ENCODE measurements around the gene TSC2.

TSC2 gene

DNA sequence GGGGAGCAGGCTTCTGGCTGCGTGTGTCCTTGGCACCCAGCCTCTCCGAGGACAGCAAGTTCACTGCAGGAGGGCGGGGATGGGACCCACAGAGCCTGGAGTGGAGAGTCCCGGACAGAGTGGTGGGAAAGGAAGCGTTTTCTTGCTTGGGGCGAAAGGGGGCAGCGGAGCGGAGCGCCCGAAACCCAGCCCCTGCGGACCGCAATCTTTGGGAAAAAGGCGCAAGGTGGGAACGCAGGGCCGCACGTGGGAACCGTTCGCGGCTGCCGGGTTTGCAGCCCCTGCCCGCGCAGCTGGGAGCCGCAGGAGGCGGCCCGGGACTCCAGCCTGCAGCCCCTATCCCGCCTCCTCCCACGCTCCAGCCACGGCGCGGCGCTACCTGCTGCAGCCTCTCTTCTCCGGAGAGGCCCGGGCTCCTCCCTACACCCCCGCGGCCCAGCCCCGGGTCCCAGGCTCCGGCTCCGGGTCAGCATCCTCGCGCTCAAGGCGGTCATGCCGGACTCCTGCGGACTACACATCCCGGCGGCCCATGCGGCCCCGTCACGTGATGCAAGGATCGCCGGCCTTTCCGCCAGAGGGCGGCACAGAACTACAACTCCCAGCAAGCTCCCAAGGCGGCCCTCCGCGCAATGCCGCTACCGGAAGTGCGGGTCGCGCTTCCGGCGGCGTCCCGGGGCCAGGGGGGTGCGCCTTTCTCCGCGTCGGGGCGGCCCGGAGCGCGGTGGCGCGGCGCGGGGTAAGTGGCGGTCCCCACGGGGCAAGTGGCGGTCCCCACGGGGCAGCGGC, at the start of gene TSC2, which contains the start of gene NTHL1:
TSC2 (plus strand) TSS at position 656 of the 786 bp plus-strand sequence. CDS start 631 bp downstream, outside the sequence.
NTHL1 (minus strand) TSS at position 505 of the 786 bp plus-strand sequence; CDS start at position 494, 11 bp downstream.
- peak; percentile 92 to 97 for DNase-seq

DNA sequence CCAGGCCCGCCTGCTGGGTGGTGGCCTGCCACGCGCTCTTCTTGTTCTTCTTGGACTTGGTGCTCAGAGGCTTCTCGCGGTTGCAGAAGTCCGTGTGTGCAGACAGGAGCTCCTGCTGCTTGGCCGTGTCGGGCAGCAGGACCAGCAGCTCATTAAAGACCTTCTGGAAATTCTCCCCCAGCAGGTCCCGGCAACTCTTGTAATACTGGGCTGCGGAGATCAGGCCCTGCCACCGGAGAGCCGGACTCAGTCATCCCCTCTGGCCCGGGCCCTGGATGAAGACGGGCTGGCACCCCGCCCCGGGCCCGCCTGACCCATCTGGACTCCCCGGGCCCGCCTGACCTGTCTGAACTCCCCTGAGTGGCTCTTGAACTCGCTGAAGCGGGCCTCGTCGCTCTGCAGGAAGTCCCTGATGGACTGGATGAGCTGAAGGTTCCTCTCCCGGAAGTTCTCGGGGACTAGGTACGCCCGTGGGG, 49.4 kb upstream of the TSC2 start:
- no peak for DNase-seq

DNA sequence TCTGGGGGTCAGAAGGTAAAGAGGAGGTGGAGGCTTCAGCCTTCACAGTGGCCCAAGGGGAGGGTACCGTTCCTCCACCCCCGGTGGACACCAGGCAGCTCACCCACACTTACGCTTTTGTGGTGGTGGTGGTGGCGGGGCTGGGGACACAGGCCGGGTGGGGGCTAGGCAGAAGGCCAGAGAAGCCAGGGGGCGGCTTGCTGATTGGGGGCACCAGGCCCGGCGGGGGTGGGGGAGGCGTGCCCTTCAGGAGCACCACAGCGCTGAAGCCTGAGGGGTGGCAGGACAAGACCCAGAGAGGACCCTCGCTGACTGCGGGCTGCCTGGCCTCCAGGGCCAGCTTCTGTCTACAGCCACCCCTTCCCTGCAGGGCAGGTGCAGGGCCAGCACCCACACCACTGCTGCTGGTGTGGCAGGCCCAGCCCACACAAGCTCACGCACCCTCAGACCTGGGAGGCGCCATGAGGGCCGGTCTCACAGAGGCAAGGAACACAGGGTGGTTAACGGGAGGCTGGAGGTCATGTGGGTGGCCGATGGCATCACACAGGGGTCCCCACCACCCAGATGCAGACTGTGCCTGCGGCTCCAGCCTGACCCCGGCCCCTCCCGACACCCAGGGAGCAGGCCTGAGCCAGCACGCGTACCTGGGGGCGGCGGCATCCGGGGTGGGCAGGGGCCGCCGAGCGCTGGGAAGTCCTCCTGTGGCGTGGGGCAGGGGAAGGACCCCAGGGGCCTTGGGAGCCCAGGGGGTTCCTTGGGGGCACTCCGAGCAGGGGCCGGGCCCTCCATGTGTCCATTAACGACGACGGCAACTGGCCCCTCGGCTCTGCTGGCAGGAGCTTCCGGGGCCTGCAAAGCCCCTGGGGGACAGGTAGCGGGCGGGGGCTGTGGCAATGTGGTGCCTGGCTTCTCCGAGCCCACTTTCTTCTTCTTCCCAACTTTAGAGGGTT, 48.7 kb upstream of the TSC2 start:
- no peak for DNase-seq

DNA sequence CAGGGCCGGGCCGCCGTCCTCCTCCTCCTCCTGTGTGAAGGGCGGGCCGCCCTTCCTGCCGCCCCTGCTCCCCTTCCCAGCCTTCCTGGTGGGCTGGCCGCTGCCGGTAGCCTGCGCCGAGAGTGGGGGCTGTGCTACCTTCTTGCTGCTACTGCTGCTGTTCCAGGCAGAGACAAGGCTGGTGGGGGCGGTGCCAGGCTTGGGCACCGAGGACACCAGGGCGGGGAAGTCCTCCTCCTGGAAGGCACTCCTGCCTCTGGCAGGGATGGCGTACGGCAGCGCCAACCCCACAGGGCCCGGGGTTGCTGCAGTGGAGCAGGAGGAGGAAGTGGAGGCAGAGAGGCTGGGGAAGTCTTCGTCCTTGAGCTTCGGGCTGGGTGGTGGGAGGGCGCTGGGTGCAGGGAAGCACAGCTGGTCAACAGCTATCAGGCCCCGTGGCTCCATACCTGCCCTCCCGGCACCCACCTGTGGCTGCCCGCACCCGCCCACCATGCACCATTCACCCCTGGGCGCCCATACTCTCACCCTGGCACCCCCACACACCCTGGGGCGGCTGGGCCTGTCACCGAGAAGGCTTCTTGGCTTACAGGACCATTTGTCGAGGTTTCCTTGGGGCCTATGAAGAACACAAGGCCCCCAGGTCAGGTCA, 47.8 kb upstream of the TSC2 start:
- DNase-seq: no peak

DNA sequence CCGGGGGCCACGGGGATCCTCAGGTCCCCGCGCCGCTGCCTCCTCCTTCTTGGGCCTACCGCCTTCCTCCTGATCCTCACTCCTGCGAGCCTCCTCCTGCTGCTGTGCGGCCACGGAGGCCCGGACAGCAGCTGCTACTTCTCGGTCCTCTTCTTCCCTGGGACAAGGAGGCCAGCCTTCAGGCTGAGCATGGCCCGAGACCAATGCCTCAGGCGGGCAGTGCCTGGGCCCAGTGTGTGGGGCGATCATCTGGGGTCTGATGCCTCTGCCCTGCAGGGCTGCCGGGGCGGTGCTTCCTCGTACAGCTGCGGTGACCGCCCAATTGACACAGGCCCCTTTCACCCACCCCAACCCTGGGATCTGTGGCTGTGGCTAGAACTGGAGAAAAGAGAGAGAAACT, 46.8 kb upstream of the TSC2 start:
- DNase-seq: no peak

DNA sequence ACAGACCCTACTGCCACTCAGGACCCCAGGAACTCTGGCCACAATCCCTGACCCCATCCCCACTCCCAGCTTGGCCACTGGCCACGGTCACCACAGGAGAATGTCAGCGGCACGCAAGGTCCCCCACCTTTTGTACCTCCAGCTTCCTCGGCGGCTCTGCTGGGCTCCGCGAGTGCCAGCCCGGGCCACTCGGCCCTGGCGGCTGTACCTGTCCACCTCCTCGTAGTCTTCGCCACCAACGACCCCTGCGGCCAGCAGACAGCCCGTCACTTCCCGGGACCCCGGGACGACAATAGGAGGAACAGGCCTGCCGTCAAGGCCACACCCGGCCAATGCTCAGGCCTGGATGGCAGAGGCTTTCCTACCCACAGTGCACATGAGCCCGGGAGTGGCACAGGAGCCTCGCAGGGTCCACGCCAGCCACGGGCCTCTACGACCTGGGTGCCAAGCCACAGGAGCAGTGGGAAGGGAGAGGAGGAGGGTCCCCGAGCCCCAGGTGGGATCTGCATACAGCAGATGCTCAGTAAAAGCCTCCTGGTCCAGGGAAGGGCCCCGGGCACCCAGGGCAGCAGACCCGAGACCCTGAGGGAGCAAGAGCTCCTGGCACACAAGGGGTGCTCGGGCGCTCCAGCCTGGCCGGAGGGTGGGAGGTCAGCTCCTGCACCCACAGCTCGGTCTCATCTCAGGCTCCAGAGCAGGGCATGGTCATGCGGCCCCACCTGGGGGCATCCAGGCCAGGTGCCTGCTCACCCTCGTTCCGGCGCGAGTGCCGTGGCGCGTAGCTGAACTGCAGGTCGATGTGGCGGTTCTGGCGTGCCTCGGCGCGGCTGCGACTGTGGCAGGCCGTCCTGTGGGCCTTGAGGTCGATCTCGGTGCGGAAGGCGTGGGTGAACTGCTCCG, 46.1 kb upstream of the TSC2 start:
- no peak for DNase-seq

DNA sequence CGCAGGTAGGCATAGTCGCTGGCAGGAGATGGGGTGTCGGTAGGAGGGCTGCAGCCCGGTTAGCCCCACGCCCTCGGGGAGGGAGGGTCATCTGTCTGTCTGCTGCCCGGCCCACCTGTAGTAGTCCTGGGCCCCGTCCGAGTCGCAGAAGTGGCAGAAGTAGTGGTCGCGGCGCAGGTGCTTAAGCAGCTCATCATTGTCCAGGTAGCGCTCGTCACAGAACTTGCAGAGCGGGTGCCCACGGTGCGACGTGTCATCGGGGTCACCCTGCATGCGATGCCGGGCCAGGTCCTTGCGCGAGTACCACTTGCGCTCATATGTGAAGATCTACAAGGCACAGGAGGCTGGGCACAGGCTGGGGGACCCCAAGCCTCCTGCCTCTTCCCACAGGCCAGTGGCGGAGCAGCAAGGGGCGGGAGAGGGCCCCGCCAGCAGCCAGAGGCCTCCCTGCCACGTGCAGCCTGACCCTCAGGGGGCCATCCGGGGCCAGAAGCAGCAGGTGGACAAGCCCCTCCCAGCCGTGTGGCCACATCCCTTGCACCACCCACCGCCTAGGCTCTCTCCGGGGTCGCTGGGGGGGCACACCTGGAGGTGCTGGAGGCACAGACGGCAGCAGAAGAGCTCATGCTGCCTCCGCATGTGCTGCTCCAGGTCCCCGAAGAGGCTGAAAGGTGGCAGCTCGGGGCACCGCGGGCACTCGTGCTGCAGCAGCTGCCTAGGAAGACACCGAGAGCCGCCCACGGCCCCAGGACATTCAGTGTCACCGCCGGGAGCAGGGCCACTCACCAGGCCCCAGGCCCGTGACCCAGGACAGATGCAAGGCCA, 45.2 kb upstream of the TSC2 start:
- DNase-seq: no peak

DNA sequence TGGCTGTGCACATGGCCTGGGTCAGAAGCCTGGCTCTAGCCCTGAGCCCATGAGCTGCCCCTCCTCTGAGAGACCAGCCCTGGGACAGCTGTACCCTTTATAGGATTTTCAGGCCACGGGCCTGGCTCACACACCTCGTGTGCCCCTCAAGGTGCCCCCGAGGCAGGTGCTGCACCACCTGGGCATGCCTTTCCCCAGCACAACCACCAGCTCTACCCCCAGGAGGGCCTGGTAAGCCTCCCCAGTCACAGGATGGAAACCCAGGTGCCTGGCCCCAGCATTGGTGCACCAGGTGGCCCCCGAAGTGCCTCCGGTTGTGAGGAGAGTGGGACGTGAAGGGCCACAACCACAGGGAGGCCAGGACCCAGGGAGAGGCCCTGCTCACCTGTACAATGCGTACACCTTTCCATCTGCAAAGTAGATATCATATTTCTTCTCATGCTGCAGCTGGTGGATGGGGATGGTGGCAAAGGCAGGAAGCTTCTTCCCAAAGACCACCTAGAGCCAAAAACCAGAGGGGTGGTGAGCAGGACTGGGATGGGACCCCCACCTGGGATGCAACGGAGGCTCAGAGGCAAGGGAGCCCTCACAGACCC, 44.5 kb upstream of the TSC2 start:
- no peak for DNase-seq

DNA sequence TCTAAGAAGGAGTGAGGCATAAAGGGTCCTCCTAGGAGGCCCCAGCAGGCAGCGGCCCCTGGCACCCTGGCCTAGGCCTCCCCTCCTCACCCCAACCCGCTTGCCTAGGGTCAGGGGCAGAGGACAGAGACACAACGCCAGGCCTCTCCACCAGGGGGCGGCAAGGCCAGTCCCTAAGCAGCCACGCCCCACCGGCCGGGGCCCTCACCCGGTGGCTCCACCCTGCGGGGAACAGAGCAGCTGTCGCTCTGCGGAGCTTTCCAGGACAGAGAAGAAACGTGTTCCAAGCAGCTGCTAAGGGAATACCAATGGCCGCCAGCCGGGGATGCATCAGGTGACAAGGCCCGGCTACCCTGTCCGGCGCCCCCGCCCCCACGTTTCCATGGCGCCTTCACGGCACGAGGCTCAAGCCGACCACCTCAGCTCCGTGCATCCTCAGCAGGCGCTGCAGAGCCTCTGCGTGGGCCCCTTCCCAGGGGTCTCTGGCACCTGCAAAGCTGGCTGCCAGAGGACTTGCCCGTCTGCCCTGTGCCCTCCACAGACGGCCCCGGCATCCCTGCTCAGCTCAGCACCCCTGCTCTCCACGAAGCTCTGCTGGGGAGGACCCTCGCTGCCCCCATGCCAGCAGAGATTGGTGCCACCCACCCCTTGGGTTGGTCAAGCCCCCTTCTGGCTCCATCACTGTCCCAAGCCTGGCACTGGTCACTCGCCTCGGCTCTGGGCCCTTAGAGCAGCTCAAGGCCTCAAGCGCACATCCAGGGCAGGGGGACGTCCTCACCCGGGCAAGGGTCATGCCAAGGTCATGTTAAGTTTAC, 43.8 kb upstream of the TSC2 start:
- DNase-seq: peak; percentile 93 to 99

DNA sequence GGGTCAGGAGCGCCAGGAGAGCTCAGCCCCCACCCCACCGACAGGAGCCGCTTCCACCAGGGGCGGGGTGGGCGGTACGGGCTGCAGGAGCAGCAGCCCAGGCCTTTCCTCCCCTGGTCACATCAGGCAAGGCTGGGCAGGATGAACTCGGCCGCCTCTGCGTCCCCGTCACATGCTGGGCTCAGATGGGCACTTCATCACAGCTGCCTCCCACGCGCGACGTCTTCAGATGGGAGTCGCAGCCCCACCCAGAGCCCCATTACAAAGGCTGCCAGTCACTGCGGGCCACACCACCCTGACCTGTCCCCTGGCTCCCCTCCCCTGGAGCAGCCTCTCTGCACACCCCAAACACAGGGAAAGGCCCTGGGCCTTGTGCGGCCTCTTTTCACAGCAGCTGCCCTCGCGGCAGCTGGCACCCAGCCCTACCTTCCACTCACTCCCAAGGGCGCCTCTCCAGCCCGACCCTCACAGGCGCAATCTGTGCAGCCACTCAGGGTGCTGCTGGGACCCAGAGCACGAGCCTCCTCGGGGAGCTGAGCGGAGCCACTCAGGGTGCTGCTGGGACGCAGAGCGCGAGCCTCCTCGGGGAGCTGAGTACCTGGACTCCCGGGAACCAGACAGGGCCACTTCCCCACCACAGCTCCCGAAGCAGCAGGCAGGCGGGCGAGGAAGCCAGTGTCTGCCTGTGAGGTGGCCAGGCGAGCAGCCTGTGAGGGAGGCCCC, 42.8 kb upstream of the TSC2 start:
- peak in 1 of 2 experiments; percentile 54 for DNase-seq

DNA sequence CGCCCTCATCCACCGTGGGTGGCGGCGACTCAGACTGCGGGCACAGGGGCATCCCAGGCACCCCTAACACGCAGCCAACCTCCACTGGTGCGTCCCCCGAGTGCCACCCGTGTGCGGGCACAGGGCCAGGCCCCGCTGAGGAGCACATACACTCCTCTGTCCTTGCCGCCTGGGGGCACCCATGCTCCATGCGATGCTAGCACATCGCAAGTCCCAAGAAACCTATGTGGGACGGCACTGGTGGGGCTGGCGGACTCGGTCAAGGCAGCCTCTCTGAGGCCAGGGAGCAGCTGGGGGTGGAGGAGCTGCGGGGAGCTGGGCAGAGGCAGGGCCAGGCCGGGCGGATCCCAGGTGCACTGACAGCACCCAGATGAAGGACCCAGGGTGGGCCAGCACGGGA, 42.1 kb upstream of the TSC2 start:
- DNase-seq: peak in 1 of 2 experiments; percentile 48

DNA sequence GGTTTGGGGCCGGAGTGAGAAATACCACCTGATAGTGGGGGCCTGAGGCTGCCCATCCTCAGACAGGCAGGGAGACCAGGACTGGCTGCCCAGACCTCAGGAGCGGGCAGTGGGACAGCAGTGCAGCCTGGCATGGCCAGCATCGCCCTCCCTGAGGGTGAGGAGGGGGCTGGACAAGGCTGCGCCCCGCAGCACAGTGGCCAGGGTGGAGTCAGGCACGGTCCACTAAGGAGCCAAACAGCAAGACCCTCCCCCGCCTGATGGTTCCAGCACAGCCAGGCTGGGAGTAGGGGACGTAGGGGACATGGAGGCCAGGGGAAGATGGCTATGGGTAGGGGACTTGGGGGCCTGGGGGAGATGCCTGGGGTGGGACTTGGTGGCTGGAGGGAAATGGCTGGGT, 41.5 kb upstream of the TSC2 start:
- no peak for DNase-seq

DNA sequence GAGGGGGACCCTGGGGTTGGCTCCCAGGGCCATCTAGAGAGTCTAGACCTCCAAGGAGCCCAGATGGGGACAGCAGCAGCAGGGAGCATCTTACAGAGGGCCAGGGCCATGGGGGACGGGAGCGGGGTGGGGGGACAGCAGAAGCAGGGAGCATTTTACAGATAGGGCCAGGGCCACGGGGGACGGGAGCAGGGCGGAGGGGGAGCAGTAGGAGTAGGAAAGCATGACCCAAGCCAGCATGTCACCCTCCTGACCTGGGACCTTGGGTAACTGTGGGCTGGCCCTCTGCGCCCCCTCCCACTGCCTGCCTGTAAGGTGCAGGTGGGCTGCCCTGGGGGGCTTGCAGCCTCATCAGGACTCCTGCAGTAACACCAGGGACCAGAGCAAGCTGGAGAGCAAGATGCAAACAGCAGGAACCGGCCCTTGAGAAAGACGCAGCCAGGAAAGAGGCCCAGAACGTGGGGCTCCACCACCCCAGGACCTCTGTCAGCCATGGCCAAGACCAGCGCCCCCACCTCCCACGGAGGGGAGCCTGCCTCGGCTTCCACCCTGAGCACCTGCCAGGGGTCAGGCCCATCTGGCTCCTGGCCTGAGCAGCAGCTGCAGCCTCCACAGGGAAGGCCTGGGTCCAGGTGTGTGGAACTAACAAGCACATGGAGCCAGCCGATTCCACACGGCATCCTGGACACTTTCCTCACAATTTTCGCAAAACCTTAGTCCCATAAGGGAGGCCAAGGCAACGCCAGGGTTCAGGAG, 40.5 kb upstream of the TSC2 start:
- no peak for DNase-seq

DNA sequence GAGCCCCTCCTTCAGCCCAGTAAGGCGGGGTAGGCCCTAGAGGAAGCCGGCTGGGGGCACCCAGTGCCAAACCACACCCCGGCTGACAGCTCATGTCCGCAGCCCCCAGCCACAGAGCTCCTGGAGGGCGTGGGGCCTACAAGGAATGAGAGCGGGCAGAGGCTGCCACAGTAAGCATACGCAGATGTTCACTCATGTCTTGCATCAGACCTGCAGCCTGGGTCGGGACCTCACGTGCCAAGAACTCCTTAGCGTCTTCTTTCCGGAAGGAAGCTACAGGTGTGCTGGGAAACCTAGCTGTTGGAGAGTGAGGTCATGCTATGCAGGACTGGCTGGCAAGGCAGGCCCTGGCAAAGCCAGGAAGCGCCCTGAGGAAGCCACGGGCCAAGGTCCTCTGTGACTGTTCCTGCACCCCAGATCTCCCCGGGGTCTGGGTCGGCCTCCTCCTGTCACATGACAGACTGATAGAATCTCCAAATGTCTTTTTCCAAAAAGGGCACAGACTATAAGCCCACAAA, 39.7 kb upstream of the TSC2 start:
- no peak for DNase-seq

DNA sequence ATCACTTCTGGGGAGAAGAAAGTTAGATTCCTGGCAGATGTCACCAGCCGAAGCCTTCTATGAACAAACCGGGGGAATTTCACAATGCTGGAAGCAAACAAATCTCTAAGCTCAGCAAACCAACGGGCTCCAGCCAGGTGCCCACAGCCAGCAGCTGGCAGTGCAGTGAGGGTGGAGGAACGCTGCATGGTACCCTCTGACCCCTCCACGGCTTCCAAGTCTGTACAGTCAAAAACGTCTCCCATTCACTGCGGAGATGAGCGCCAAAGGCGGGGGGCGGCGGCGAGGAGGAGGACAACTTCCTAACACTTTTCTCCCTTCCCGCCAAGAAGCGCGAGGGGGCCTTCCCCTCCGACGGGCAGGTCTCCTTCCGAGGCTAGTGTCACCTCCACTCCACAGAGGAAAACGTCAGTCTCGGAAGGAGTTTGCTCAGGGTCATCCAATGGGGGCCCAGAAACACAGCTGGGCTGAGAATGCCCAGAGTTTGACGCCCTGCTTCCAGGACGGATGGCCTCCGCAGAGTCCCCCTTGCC, 39.1 kb upstream of the TSC2 start:
- DNase-seq: no peak

DNA sequence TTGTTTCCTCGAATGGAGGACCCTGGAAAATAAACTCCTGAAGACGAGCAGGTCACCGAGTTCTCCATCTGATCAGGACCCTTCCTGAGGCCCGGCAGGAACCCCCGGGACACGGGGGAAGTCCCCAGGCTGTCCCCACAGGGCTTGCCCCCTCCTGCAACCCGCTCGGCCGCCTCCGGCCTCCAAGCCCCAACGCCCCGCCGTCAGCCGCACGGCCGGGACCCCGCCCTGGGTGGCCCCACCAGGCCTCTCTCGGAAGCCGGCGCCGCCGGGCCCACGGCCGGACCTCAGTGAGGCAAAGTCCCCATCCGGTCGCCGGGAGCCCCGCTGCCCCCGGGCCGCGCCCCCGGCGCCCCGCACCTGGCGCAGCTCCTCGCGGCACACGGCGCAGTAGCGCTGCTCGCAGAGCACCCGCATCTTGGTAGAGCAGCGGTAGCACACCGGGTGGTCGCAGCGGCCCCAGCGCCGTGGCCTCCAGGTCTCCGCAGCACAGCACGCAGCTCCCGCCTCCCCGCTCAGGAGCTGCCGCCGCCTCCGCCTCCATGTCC, 38.5 kb upstream of the TSC2 start:
- DNase-seq: no peak

DNA sequence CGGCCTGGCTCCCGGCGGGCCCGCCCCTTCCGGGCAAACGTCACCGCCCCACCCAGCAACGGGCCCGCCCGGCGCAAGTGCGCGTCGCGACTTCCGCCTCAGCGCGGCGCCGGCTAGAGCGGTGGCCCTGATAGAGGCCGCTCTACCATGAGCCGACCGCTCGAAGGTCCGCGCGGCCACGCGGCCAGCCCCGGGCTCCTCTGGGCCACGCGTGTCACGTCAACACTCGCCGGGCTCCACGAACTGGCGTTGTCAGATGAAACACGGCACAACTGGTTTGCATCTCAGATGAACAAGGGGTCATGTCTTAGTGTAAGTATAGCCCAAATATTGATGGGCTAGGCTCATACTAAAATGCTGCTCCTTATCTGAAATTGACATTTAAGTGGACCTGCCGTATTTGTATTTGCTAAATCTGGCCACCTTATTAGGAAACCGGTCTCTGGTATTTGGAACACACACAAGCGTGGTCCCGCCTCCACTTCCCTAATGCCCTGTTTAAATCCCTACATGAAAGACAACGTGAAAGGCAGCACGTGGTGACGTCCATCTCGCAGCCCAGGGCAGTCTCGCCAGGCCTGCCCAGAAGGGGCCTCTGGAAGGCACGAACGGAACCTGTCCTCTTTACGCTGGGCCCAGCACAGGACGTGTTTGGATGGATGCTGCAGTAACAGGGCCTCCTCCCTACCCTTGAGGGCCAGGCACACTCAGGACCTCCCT, 37.8 kb upstream of the TSC2 start, which contains the start of gene ZNF598:
ZNF598 (minus strand) TSS at position 31 of the 720 bp plus-strand sequence.
- DNase-seq: peak; percentile 74 to 88
